Retinal pigment epithelial cell (primary cell): ENCODE data around the gene COBL.

Source experiments
- DNase-seq: peaks from one replicate; pipeline ENCODE4 v3.0.0-alpha.2; 2010; ENCODE audit warnings: low read depth
- H3K4me3 ChIP-seq: 2 replicates; pipeline ENCODE4 v1.5.1; 2011; ENCODE audit warnings: mild to moderate bottlenecking, low read length, control low read depth, moderate library complexity
- TF ChIP-seq, protein P1 (sequence below): conservative IDR thresholded peaks from 2 replicates; pipeline ENCODE4 v1.5.1; 2011; ENCODE audit warnings: low read depth, low read length, control low read depth, inconsistent platforms

Gene COBL

GRCh38 chr7:51082096-51082840 lies 234.3 kb downstream of the COBL start:
- TF ChIP-seq, protein P1, sequence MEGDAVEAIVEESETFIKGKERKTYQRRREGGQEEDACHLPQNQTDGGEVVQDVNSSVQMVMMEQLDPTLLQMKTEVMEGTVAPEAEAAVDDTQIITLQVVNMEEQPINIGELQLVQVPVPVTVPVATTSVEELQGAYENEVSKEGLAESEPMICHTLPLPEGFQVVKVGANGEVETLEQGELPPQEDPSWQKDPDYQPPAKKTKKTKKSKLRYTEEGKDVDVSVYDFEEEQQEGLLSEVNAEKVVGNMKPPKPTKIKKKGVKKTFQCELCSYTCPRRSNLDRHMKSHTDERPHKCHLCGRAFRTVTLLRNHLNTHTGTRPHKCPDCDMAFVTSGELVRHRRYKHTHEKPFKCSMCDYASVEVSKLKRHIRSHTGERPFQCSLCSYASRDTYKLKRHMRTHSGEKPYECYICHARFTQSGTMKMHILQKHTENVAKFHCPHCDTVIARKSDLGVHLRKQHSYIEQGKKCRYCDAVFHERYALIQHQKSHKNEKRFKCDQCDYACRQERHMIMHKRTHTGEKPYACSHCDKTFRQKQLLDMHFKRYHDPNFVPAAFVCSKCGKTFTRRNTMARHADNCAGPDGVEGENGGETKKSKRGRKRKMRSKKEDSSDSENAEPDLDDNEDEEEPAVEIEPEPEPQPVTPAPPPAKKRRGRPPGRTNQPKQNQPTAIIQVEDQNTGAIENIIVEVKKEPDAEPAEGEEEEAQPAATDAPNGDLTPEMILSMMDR: no peak
- H3K4me3 ChIP-seq: no peak overlapping the region
- no peak for DNase-seq

DNA sequence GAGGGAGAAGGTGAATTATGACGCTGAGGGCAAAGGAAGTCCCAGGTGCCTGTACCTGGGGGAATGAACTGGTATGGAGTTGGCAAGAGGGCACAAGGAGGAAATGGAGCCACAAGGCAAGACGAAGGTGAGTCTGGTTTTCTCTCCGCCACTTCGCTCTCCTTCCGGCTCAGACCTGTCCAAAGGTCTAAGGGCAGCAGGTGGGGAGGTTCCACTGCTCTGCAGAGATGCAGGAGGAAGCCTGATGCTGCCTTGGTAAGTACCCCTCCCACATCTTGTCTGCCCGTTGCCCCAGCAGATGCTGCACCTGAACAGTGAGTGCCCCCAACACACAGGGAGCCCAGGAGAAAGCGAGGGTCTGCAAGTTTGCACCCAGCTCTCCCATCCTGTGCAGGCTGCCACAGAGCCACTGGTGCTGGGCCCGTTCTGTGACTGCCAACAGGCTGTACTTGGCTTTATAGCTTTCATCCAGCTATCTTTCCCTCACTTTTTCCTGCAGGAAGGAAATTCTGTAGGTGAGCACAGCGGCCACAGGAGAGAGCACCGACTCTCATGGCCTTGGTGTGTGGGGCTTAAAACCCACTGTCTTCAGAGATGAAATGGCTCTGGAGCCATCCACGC lies 235.2 kb downstream of the COBL start:
- TF ChIP-seq, protein P1: no peak
- DNase-seq: no peak
- H3K4me3 ChIP-seq: no peak overlapping the region

GRCh38 chr7:51080622-51081269 lies 235.9 kb downstream of the COBL start:
- H3K4me3 ChIP-seq: no peak overlapping the region
- TF ChIP-seq, protein P1: no peak
- DNase-seq: no peak

DNA sequence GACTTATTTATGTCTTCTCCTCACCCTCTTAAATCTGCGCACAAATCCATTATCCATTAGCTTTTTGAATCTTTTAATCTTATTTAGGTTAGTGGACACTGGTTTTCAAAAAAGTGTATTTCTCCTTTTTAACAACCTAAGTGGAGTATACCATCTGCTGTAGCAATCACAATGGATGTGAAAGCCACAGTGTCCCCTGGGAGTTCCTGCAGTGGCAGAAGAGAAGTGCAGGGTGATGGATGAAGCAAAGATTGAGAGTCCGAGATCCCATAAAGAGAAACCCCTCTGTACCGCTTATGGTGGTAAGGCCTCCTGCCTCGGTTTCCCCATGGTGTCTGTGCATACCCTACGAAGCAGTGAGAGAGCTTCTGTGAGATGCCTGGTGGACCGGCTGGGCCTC lies 236.4 kb downstream of the COBL start:
- TF ChIP-seq, protein P1: no peak
- no peak for DNase-seq
- no peak overlapping the region for H3K4me3 ChIP-seq

GRCh38 chr7:51079494-51079893 lies 237.1 kb downstream of the COBL start:
- no peak for DNase-seq
- TF ChIP-seq, protein P1: peak; percentile 28
- H3K4me3 ChIP-seq: no peak overlapping the region

GRCh38 chr7:51078653-51079052 lies 238.0 kb downstream of the COBL start:
- H3K4me3 ChIP-seq: no peak overlapping the region
- DNase-seq: no peak
- TF ChIP-seq, protein P1: no peak
